Measurements from ENCODE around the gene CD207.
A peak's percentile ranks its signal among the peaks of the same experiment; 100 is the strongest.
"Not testable (repeated sequence)": the region's sequence is repeated elsewhere in the genome, so short reads cannot be mapped to it uniquely, and the experiment has no call there.

The CD207 gene

DNA sequence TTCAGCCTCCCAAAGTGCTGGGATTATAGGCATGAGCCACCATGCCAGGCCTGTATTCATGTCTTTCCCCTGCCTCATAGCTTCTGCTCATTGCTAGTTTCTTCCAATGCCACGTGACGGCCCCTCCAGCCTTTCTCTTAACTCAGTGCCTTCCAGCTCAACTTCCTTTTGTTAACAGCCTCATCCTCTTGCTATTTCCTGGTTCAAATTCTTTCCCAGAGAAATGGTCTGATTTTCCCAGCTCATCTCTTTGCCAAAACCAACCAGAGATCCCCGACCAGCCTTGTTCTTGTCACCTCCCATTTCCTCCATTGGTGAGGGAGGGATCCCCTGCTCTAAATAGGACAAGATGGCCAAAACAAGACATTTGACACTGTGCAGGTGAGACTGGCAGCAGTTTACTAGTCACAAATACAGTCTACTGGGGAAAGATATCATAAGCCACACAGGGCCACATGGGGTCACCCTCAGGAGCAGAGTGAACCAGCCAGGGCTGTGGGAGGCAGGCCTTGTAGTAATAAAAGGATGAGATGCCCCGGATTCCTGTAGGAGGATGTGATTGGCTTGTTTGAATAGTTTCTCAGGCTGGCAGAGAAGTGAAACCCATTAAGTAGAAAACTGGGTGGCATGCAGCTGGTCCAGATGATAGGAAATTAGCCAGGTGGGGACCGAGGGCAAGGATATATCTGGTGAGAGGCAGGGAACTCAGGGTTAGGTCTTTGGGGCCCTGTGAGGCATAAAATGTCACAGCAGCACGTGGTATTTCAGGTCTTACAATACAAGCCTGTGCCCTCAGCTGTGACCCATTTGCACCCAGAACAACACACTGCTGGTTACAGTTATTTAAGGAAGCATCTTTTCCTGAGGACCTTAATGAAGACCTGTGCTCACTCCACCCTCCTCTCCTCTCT, 6.4 kb downstream of the CD207 start:
- DNase-seq = no peak

DNA sequence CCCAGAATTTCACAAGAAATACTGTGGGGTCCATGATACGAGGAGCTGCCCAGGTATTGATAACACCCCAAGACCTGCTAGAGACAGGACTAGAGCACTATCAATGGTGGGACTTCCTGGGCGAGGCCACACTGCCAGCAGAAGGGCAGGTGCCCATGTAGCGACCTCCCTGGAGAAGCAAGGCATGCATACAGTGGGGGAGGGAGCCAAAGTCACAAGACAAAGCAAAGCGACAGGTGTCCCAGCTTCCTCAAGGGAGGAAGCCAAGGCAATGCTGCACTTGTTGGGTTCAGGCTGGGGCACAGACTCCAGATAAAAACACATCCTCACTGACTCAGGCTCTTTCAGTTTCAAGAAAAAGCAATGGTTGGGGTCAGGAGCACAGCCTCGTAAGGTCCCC, 7.5 kb downstream of the CD207 start:
- no peak for DNase-seq

DNA sequence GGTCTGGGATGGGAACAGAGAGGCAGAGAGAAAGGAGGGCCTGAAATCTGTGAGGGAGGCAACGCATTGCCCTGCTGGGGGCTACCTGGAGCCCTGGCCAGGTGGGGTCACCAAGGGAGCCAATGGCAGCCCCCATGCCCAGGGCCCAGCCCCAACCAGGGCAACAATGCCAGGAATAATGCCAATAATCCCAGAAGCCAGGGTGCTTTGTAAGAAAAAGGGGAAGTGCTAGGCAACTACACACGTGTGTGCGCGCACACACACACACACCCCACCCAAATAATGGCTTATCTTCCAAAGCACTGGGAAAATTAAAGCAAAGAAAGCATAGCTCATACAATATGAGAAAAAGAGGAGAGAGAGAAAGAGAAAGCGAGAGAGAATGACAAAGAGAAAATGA, 8.2 kb downstream of the CD207 start:
- no peak for DNase-seq

DNA sequence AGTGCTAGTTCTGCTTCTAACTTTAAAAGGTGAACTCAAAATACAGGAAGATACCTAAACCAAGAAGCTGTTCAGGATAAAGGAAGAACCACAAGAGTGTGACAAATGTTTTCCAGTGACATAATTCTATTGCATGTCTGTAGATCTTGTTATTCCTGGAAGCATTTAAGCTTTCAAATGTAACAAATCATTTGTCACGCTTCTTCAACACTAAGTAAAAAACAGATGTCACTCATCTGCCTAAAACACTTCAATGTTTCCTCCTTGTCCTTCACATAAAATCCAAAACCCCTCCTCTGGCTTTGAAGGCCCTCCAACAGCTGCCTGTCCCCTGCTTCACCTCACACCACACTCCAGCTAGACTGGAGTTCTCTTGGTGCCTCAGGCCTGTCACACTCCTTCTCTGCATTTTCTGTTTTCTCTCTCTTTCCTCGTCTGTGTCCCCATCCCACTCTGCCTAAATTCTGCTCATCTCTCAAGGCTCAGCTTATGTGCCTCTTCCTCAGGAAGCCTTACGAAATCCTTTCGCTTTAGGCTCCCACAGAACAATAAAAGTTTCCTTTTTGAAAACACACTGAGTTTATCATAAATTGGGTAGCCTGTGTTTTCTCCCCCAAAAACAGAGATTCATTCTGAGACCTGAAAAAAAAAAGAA, 8.8 kb downstream of the CD207 start:
- DNase-seq = no peak

DNA sequence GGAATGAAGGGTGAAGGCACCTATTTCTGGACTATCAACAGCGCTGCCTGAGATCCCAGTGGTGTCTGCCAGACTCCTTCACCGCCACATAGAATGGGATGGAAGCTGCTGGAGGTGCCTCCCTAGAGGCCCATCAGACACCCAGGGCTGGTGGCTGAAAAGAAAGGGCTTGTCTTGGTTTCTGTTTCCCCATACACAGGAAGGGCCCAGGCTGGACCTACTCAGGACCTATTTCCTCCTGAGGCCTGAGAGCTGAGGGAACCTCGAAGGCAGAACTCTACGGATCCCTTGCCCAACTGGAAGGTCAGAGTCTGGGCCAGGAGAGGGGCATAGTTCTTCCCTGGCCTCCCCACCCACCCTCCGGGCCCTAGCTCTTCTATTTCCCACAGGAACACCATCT, 12.4 kb downstream of the CD207 start:
- DNase-seq = no peak

DNA sequence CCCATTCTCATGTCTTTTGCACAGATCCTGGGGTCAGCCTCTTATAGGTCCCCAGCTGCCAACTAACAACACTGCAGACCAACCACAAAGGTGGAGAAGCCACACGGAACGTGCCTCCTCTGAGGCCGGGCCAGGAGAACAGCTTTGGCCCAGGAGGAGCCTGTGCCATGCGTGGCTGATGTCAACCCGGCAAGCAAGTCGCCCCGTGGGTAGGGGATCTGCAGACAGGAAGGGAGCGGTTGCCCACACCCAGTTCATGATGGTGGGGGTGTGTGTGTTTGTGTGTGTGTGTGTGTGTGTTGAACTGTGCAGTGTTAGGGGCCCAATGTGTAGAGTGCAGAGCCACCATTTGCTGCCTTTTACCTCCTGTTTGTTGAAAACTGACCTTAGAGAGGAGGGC, 12.8 kb downstream of the CD207 start:
- no peak for DNase-seq

DNA sequence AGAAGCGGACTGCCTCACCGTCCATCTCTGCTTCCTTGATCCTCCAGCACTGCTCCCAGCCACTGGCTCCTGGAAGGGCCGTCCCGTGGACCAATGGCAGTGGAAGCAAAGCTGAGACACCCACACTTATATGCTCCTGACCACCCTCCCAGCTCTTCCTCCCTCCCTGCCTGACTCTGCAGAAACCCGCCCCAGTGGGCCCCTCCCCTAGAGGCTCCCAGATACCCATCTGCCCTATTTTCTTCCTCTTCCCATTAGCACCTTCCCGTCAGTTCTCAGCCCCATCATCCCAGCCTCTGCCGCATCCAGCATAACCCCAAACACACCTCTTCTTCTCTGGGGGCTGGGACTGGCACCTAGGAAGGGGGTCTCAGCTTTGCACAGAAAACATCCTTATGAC, 15.1 kb downstream of the CD207 start, which contains the start of gene CLEC4F:
Gene CLEC4F, minus strand, starts transcription at position 101 of the 400 bp plus-strand sequence. Its CDS starts 76 bp downstream, at position 25.
- DNase-seq = no peak

DNA sequence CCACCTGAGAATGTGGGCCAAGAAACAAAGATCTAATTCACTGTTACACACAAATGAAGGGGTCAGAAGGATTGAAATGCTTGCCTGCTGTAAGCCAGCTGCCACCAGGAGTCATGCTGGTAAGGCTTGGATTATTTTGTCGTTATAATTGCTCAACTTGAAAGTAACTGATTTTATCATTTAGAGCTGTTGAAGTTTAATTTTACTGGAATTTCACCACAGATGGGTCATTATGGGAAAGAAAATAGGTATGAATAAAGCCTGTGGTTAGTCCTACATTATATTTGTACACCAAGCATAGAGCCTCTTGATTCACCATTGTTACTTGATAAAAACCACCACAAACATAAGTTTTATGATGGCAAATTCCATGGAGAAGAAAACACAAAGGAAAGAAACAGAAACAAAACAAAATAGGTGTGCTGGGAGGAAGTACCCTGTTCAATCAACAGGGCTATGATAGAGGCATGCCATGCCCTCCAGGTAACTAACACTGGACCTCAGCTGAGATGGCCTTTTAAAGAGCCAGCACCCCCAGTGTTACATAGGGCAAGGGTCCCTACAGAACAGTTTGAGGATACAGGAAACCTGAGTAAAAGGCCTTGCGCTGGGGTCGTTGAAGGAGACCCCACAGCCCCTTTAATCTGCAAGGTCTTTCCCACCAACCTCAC, 18.2 kb downstream of the CD207 start:
- DNase-seq = no peak

DNA sequence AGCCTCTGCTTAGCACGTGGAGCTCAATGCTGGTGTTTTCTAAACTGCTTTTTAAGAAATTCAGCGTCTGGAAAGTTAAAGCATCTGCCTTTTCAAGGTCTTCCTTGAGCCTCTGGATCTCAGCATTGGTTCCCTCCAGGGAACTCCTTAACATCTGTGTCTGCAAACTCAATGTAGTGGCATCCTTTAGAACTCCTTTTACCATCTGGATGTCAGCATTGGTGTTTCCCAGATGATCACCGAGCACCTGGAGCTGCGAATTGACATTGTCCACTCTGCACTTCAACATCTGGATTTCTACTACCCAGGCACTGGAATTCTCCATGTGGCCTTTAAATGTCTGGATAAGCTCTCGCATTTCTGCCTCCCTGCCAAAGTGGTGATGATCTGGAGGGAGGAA, 18.9 kb downstream of the CD207 start:
- no peak for DNase-seq

DNA sequence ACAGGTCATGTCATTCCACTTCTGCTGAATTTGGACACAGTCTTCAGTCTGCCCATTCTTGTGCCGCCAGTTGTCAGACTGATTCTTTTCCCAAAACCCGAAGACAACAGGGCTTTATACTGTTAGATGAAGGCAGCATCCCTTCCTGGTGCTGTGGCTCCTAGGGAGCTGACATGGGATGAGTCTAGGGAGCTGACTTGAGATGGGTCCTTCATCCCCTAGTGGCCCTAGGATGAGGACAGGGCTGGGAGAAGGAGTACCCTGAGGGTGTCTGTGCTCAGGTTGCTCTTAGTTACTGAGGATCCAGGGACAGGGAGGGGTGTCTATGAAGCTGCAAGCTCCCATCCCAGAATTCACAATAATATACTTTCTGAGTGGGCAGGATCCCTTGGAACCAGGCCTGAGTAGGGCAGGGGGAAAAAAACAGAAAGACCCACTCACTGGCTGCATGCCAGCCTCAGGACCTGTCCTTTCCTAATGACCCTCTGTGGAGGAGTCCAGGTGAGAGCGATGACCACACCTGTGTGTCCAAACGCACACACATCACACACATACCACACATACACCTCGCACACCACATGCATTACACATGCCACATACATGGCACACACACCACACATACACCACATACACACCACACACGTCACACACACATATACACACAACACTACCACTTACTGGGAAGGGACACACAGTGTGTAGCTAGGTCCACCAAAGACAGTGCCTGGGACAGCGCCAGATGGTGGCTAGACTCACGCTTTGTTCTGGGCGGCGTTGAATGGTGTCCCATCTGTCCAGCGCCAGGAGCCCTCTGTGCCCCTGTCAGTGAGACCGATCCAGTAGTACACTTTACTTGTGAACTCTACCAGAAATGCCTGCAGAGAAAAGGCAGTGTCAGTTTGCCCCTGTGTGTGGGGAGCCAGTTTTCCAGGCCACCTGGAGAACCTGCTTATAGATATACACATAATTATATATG, 26.3 kb downstream of the CD207 start:
- DNase-seq = peak; percentile 62

DNA sequence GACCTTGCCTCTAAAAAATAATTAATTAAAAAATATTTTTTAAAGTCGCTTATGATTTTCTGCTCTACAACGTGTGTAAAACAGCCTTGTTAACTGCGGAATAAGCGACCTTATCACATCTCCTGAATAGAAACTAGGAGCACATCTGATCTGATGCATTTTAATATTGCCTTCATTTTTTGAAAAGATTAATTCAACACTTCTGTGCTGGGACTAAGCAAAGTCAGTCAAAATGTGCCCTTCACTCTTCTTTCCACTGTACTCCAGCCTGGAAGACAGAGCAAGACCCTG, 27.8 kb downstream of the CD207 start:
- DNase-seq = no peak

DNA sequence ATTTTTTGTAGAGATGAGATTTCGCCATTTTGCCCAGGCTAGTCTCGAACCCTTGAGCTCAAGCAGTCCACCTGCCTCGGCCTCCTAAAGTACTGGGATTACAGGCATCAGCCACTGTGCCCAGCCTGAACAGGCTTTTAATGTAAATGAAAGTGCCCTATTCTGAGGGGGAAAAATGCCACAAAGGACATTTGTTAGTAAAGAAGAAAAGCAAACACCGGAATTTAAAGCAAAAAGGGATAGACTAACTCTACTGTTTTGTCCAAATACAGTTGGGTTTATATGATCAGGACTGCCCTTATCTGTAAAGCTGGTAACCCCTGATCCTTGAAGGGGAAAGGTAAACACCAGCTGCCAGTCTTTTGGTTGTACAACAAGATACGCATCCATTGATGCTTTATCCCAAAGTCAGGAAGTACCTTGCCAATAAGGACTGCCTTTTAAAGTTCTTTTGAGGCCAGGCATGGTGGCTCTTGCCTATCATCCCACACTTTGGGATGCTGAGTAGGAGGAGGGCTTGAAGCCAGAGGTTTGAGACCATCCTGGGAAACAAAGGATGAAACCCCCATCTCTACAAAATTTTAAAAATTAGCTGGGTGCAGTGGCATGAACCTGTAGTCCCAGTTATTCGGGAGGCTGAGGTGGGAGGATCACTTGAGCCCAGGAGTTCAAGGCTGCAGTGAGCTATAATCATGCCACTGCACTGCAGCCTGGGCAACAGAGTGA, 28.4 kb downstream of the CD207 start:
- DNase-seq = no peak

DNA sequence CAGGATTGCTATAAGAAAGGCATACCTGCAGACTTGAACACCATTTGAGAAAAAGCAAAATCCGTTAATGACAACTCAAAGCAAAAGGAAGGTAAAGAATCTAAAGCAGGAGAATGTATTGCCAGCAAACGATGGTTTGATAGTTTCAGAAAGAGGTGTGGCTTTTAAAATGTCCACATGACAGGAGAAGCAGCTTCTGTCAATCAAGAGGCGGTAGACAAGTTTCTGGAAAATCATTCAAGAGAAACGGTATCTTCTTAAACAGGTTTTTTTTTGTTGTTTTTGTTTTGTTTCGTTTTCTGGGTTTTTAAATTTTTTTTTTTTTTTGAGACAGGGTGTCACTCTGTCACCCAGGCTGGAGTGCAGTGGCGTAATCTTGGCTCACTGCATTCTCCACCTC, 29.0 kb downstream of the CD207 start:
- DNase-seq = no peak

DNA sequence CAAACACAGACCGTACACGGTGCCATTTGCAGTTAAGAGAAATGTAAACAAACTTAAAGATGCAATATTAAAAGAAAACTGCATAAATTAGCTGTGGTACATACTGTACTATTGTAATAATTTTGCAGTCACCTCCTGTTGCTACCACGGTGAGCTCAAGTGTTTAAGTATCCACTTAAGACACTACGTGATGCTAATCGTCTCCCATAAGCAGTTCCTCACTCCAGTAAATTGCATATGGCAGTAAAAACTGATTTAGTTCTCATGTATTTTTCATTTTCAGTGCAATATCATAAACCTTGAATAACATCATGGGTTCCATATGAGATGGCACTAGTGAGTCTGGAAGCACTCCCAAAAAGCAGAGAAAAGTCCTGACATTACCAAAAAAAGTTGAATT, 29.6 kb downstream of the CD207 start:
- DNase-seq = peak; percentile 53

DNA sequence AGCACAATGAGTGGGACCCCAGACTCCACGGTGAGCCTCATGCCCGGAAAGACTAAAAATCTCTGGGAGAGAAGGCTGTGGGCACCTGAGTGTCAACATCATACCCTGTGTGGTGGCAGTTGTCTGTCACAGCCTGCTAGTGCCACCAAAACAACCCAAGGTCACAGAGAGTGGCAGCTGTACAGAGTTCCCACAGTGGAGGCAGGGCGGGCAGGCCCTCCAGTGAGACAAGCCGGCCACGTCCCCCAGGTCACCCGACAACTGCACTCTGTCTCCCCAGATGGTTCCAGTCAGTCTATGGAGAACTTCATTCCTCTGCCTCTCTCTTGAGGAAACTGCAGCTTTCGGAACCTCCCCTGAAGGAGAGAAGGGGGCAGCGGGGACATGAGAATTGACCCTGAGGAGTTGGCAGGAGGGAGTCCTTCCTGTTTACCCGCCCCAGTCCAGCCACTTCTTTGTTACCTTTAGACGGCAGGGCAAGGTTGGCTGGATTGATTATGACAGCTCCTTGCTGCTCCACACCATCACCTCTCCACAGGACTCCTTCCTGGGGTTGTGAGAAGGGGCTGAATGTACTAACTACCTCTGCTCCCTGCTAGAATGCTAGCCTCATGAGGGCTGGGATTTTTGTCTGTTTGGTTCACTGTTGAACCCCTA, 33.9 kb downstream of the CD207 start:
- no peak for DNase-seq

DNA sequence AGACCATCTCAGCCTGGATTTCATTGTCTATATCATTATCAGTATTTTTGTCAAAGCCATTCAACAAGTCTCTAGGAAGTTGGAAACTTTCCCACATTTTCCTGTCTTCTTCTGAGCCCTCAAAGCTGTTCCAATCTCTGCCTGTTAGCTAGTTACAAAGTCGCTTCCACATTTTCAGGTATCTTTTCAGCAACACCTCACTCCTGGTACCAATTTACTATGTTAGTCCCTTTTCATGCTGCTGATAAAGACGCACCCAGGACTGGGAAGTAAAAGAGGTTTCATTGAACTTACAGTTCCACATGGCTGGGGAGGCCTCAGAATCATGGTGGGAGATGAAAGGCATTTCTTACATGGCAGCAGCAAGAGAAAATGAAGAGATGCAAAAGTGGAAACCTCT, 35.9 kb downstream of the CD207 start:
- DNase-seq = no peak

DNA sequence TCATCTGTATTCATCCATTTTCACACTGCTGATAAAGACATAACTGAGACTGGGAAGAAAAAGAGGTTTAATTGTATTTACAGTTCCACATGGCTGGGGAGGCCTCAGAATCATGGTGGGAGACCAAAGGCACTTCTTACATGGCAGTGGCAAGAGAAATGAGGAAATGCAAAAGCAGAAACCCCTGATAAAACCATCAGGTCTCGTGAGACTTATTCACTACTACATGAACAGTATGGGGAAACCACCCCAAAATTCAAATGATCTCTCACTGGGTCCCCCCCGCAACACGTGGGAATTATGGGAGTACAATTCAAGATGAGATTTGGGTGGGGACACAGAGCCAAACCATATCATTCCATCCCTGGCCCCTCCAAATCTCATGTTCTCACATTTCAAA, 37.6 kb downstream of the CD207 start:
- not testable (repeated sequence) for DNase-seq

DNA sequence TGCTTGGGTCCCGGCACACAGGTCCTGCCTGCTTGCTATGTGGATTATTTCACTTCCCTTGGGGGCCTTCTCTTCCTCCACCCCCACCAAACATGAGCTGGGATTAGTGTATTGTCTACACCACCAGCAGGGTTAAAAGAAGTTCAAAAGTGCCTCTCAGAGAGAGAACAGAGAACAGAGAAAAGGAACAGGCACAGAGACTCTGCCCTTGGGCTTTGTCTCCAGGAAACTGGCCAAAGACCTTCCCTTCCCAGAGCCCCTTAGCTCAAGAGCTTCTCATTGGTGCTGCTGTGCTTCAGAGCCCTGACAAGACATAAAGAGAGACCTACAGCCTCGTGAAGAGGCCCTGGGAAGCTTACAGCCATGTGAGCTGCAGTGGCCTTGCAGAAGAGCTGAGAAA, 38.1 kb downstream of the CD207 start:
- DNase-seq = no peak

DNA sequence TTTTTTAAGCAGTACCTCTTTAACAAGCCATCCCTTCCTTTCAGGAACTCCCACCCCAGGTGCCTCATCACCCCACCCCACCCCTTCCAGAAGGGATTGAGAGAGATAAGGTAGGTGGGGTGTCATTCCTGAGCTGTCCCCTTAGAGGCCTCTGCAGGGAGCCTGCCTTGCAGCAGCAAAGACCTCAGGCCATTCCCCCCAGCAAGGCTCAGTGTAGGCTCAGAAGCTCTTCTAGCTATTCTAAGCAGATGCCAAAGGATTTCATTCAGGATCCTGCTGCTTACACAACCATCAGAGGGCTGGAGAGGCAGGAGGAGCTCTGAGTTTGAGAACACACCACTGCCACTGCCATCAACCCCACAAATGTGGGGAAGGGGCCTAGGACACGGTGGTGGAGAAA, 39.4 kb downstream of the CD207 start:
- DNase-seq = no peak

DNA sequence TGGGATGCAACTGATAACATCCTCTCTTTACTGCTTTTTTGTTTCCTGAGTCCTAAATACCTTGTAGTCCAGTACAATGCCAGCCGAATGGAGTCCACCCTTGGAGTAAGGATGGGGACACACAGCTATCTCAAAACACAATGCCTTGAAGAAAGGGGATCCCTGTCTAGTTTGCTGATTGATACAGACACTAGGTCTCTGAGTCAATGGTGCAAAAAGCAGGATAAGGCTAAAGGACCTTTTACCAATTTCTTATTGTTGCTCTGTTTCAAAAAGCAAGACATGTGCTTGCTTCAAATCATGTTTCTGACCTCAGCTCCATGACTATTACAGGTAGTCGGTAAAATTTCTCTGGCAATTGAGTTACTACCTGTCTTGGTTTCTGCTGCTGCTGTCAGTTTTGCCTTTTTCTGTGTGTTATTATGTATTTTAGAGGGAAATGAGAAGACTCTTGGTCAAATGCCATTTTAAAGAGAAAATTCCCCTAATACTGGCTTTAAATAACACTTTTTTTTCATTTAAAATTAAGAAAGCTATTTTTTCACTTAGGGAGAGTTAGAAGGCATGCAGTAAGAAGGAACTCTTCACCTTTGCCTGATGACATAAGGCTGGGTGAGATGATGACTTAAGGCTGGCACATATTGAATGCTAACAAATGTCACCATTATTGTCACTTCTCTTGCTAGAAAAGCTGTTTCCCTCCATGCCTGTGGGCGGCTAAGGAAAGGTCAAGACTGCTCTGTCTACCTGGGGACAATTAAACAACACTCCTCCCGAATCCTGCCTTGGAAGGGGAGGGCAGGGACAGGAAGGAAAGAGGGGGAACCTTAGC, 40.2 kb downstream of the CD207 start:
- DNase-seq = no peak

DNA sequence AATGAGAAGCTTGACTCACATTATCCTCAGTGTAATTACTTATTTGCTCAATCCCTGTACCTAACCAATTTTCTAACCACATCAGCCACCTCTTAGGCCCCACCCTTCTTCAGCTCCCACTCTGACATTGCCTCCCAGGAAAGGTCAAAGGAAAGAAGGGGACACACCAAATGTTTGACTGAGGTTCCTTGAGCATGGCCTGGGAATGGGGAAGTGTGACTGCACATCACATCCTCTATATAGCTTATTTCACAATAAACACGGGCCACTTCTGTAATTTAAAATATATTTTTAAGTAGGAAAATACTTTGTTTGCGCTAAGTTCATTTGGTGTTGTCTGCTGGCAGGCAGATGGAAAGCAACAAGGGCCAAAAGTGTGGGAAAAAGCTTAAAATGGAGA, 42.2 kb downstream of the CD207 start:
- no peak for DNase-seq

Data from NCI-H524 treated with DMSO at 0.1 percent for 48 hours (cell line).